Raji (cell line): ENCODE results near the gene DMXL1.

ENCODE experiments used
- POLR2A ChIP-seq: IDR thresholded peaks from 2 replicates; pipeline ENCODE4 v1.6.1; 2011; ENCODE audit warnings: low read depth, low read length, control low read depth; ENCODE audit not compliant: insufficient read depth

DMXL1 gene

GRCh38 chr5:119285070-119285916 lies 214.4 kb downstream of the DMXL1 start:
- no peak for TF ChIP-seq POLR2A

GRCh38 chr5:119286511-119287488 lies 215.9 kb downstream of the DMXL1 start:
- no peak for TF ChIP-seq POLR2A

GRCh38 chr5:119287547-119288111 lies 216.7 kb downstream of the DMXL1 start:
- no peak for TF ChIP-seq POLR2A

- no peak for TF ChIP-seq POLR2A
Measured at GRCh38 chr5:119288379-119289033, 217.6 kb downstream of the DMXL1 start.

- TF ChIP-seq POLR2A = no peak
Measured at GRCh38 chr5:119289438-119290044, 218.7 kb downstream of the DMXL1 start.

- TF ChIP-seq POLR2A = no peak
Measured at GRCh38 chr5:119290161-119290569, 219.3 kb downstream of the DMXL1 start.

- no peak for TF ChIP-seq POLR2A
Measured at GRCh38 chr5:119290607-119291006, 219.7 kb downstream of the DMXL1 start.

- TF ChIP-seq POLR2A = no peak
Measured at GRCh38 chr5:119291056-119291455, 220.2 kb downstream of the DMXL1 start.

- no peak for TF ChIP-seq POLR2A
Measured at GRCh38 chr5:119291877-119292276, 221.0 kb downstream of the DMXL1 start.

- no peak for TF ChIP-seq POLR2A
Measured at GRCh38 chr5:119292701-119293515, 222.0 kb downstream of the DMXL1 start.

GRCh38 chr5:119293516-119293829 lies 222.6 kb downstream of the DMXL1 start:
- no peak for TF ChIP-seq POLR2A
